A673 (cell line): ENCODE data around the gene AP2A1. TPM values are rescaled to one million over a fixed set of nuclear protein-coding genes. Genes with fewer than 3 reads are reported as not detected.

Experiments used
- BruUV-seq: library from RNA; stranded (reverse); fragments of 400-500 nt; replicated peaks from 2 replicates; lab custom pipeline; 2021; lab: Mats Ljungman, UMichigan
- CTCF ChIA-PET: fragments of 300-600 bp; sonication (Branson Sonifier 250); formaldehyde crosslinking; loops from one replicate; lab custom pipeline; 2022; ENCODE audit warnings: antibody characterized with exemption; lab: Charles Lee
- POLR2A ChIA-PET: fragments of 300-600 bp; sonication (Branson Sonifier 250); formaldehyde crosslinking; loops from one replicate; lab custom pipeline; 2022; ENCODE audit warnings: antibody characterized with exemption; ENCODE audit not compliant: low non-redundant PET; lab: Charles Lee
- DNase-seq: peaks from one replicate; pipeline ENCODE4 v3.0.0-alpha.2; 2015; ENCODE audit warnings: low spot score
- H3K27ac ChIP-seq: fragments of 200-600 bp; sonication (generic); 2 replicates; pipeline ENCODE4 v1.5.1; 2016; ENCODE audit warnings: mixed run types, low read depth, mild to moderate bottlenecking, mixed read lengths, antibody characterized with exemption, low read length; ENCODE audit not compliant: poor library complexity, severe bottlenecking
- H3K27me3 ChIP-seq: fragments of 200-600 bp; sonication (generic); replicated peaks from 2 replicates; pipeline ENCODE4 v1.6.1; 2017; ENCODE audit warnings: mixed run types, low read depth, mild to moderate bottlenecking, mixed read lengths, antibody characterized with exemption, low read length; ENCODE audit not compliant: insufficient read depth, poor library complexity
- H3K36me3 ChIP-seq: fragments of 200-600 bp; sonication (generic); 2 replicates; pipeline ENCODE4 v1.6.1; 2016; ENCODE audit warnings: mixed run types, mild to moderate bottlenecking, mixed read lengths, antibody characterized with exemption, low read length; ENCODE audit not compliant: insufficient read depth, poor library complexity, severe bottlenecking
- H3K4me1 ChIP-seq: fragments of 200-600 bp; sonication (generic); 2 replicates; pipeline ENCODE4 v1.6.1; 2017; ENCODE audit warnings: mixed run types, mild to moderate bottlenecking, mixed read lengths, antibody characterized with exemption, low read length; ENCODE audit not compliant: insufficient read depth, poor library complexity, severe bottlenecking
- H3K4me3 ChIP-seq: fragments of 200-600 bp; sonication (generic); 2 replicates; pipeline ENCODE4 v1.5.1; 2016; ENCODE audit warnings: low read depth, mixed run types, mild to moderate bottlenecking, mixed read lengths, low read length; ENCODE audit not compliant: poor library complexity, severe bottlenecking
- H3K9me3 ChIP-seq: fragments of 200-600 bp; sonication (generic); 2 replicates; pipeline ENCODE4 v1.6.1; 2016; ENCODE audit warnings: mixed run types, low read depth, mild to moderate bottlenecking, mixed read lengths, antibody characterized with exemption, low read length; ENCODE audit not compliant: poor library complexity, severe bottlenecking
- EZH2 ChIP-seq: fragments of 200-600 bp; sonication (generic); IDR thresholded peaks from 2 replicates; pipeline ENCODE4 v1.6.1; 2017; ENCODE audit warnings: borderline replicate concordance, low read depth, mild to moderate bottlenecking, mixed read lengths, antibody characterized with exemption, low read length; ENCODE audit not compliant: poor library complexity, severe bottlenecking
- intact Hi-C: fragments of 100-400 bp; cut with micrococcal nuclease; formaldehyde crosslinking; loops from one replicate; pipeline ENCODE4 v1.10.0; 2022; ENCODE audit not compliant: unreplicated experiment
- total RNA-seq: library from RNA; stranded (reverse); gene quantifications from 2 replicates; pipeline ENCODE4 v1.2.3, GENCODE V29; 2021
- TF ChIP-seq, protein P1 (sequence below): fragments of 300-800, 200-600 bp; sonication (generic); conservative IDR thresholded peaks from 2 replicates; pipeline ENCODE4 v1.5.1; 2017; ENCODE audit warnings: low read depth, mild to moderate bottlenecking, antibody characterized with exemption, low read length, moderate library complexity, mixed read lengths

AP2A1 gene
- total RNA-seq, 1 experiment from 2014 or later, result 80.1 TPM

DNA sequence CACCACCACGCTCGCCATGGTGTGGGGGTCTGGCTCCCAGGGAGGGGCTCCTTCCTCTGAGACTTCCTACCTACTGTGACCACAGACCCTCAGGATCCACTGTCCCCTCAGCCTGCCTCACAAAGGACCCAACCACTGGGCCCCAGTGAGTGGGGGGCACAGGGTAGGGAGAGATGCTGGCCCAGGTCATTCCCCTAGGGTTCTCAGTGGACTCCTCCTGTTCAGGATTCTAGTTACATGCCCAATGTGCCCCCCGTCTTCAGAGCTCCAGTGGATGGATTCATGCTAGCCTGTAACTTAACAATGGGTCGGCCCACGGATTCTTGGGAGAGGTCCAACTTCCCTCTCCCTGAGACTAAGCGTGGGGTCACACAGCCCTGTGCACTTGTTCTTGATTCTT lies 3.6 kb upstream of the AP2A1 start, which contains the start of gene TSKS:
TSKS (minus strand) TSS at position 77 of the 400 bp plus-strand sequence; CDS start at position 18, 59 bp downstream.
- TF ChIP-seq EZH2, result no peak
- TF ChIP-seq, protein P1, sequence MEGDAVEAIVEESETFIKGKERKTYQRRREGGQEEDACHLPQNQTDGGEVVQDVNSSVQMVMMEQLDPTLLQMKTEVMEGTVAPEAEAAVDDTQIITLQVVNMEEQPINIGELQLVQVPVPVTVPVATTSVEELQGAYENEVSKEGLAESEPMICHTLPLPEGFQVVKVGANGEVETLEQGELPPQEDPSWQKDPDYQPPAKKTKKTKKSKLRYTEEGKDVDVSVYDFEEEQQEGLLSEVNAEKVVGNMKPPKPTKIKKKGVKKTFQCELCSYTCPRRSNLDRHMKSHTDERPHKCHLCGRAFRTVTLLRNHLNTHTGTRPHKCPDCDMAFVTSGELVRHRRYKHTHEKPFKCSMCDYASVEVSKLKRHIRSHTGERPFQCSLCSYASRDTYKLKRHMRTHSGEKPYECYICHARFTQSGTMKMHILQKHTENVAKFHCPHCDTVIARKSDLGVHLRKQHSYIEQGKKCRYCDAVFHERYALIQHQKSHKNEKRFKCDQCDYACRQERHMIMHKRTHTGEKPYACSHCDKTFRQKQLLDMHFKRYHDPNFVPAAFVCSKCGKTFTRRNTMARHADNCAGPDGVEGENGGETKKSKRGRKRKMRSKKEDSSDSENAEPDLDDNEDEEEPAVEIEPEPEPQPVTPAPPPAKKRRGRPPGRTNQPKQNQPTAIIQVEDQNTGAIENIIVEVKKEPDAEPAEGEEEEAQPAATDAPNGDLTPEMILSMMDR, result no peak
- intact Hi-C loops, result loop anchor here (10.0 kb wide), 1 partner anchor 162 kb away; the partner anchor contains the start of genes ATF5 and NUP62
- DNase-seq, result no peak
- Histone ChIP-seq H3K36me3 (no peaks in the 10 kb centered on the region), H3K4me1 (peaks cover 15% of the 10 kb centered on the region), H3K9me3 (no peaks in the 10 kb centered on the region), H3K27ac (peak within 1 kb of the TSS; percentile 23), H3K27me3 (no peaks in the 10 kb centered on the region), H3K4me3 (no peak within 1 kb of the TSS)
- ChIA-PET POLR2A (no interaction called here), CTCF (no interaction called here)
- BruUV-seq, result no TSS peak

DNA sequence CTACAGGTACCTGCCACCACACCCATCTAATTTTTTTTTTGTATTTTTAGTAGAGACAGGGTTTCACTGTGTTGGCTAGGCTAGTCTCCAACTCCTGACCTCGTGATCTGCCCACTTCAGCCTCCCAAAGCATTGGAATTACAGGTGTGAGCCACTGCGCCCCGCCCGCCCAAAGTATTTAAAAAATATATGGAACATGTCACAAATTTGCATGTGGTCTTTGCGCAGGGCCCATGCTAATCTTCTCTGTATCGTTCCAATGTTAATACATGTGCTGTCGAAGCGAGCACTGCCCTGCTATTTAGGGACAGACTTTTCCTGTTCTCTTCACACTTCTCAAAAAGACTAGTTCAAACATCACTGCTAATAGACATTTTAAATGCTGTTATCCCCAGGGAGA lies 2.5 kb upstream of the AP2A1 start:
- ChIA-PET CTCF (no interaction called here), POLR2A (interaction anchor here (0.9 kb wide), 1 partner anchor 46 kb away, joined by 8 read pairs; no protein-coding TSS in a partner anchor)
- Histone ChIP-seq H3K36me3 (no peaks in the 10 kb centered on the region), H3K27me3 (no peaks in the 10 kb centered on the region), H3K4me1 (peaks cover 15% of the 10 kb centered on the region), H3K27ac (no peak overlapping the region), H3K4me3 (no peak overlapping the region), H3K9me3 (no peaks in the 10 kb centered on the region)
- TF ChIP-seq, protein P1, result no peak
- TF ChIP-seq EZH2, result no peak
- intact Hi-C loops, result loop anchor here (10.0 kb wide), 1 partner anchor 160 kb away; the partner anchor contains the start of genes ATF5 and NUP62
- no peak for DNase-seq
- no TSS peak for BruUV-seq

DNA sequence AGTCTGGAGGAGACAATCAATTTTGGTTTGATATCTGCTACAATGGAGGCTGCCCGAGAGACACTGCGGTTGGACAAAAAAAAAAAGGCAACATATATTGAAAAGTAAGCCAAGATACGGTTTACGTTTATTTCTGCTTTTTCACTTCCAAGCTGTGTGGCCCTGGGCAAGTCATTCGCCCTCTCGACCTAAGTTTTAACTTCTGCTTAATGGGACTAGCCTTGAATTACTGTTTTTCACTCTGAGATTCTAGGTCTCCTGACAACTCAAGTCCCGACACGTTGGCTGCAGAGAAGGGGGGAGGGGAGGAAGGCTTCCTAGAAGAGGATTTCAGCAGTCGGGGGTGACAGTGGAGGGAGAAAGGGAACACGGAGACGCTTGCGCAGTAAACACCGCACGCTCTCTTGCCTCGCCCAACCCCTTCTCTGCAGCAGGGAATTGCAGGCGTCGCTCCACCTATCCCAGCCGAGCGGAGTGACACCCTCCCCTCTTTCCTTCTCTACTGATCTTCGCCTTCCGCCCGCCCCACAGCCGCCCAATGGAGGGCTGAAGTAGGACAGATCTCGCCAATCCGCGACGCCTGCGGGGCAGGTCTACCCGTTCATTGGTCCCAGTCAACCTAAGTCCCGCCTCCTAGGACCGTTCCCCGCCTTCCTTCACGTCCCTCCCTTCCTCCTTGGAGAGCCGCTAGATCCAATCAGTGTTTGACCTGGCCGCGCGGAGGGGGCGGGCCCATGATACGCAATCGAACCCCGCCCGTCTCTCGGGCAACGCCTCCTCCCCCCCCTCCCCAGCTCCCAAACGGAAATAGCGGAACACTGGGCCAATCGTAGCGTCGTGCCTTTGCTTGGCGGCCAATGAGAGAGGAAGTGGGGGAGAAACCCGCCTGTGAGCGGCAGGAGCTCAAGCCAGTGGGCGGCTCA lies 533 bp upstream of the AP2A1 start:
- POLR2A ChIA-PET, result interaction anchor here (0.7 kb wide), 2 partner anchors 273 to 315 kb away, joined by 3 to 24 read pairs; partner anchors contain the start of gene PIH1D1
- BruUV-seq, result TSS peak; percentile 98
- peak; percentile 100 for DNase-seq
- CTCF ChIA-PET, result interaction anchor here (0.5 to 1.0 kb wide), 4 partner anchors 15 to 1386 kb away, joined by 3 to 14 read pairs (median 4); no protein-coding TSS in a partner anchor
- H3K27ac ChIP-seq, result peak overlapping the region; percentile 95
- no peaks in the 10 kb centered on the region for H3K36me3 ChIP-seq
- peak overlapping the region; percentile 99 for H3K4me3 ChIP-seq
- H3K27me3 ChIP-seq, result no peaks in the 10 kb centered on the region
- intact Hi-C loops, result loop anchor here (5.0 to 10.0 kb wide), 2 partner anchors 101 to 159 kb away; partner anchors contain the start of genes ATF5, NUP62 and PNKP
- peaks cover 15% of the 10 kb centered on the region for H3K4me1 ChIP-seq
- TF ChIP-seq, protein P1, result no peak
- TF ChIP-seq EZH2, result no peak
- no peaks in the 10 kb centered on the region for H3K9me3 ChIP-seq
